Mesendoderm (in vitro differentiated cells): ENCODE measurements around the gene C2orf76. TPM values are rescaled to one million over a fixed set of nuclear protein-coding genes. Genes with fewer than 3 reads are reported as not detected.

ENCODE experiments used
- DNase-seq: peaks from one replicate; pipeline ENCODE4 v3.0.0; 2013
- H2AK5ac ChIP-seq: 2 replicates; pipeline ENCODE4 v1.6.1; 2013; ENCODE audit warnings: low read length, inconsistent platforms
- H2BK120ac ChIP-seq: 2 replicates; pipeline ENCODE4 v1.6.1; 2013; ENCODE audit warnings: low read depth, mild to moderate bottlenecking, low read length, moderate library complexity, mixed read lengths
- H2BK15ac ChIP-seq: replicated peaks from 2 replicates; pipeline ENCODE4 v1.6.1; 2013; ENCODE audit warnings: low read depth, mild to moderate bottlenecking, moderate library complexity
- H2BK5ac ChIP-seq: 2 replicates; pipeline ENCODE4 v1.6.1; 2013; ENCODE audit warnings: low read length, inconsistent platforms
- H3K18ac ChIP-seq: 2 replicates; pipeline ENCODE4 v1.6.1; 2013; ENCODE audit warnings: mild to moderate bottlenecking, low read length, mixed read lengths
- H3K23ac ChIP-seq: one replicate; pipeline ENCODE4 v1.6.1; 2013; ENCODE audit warnings: low read length
- H3K27ac ChIP-seq: 2 replicates; pipeline ENCODE4 v1.5.1; 2013; ENCODE audit warnings: low read depth, mild to moderate bottlenecking, inconsistent platforms, low read length, moderate library complexity
- H3K27me3 ChIP-seq: 2 replicates; pipeline ENCODE4 v1.6.1; 2013; ENCODE audit warnings: low read length, control low read depth, mild to moderate bottlenecking, inconsistent platforms; ENCODE audit not compliant: insufficient read depth, poor library complexity
- H3K36me3 ChIP-seq: 2 replicates; pipeline ENCODE4 v1.6.1; 2013; ENCODE audit warnings: low read length, inconsistent platforms; ENCODE audit not compliant: control insufficient read depth, insufficient read depth
- H3K4ac ChIP-seq: one replicate; pipeline ENCODE4 v1.6.1; 2013; ENCODE audit warnings: low read depth, mild to moderate bottlenecking, low read length, moderate library complexity
- H3K4me1 ChIP-seq: 2 replicates; pipeline ENCODE4 v1.6.1; 2013; ENCODE audit warnings: low read depth, low read length, inconsistent platforms; ENCODE audit not compliant: control insufficient read depth
- H3K4me2 ChIP-seq: 2 replicates; pipeline ENCODE4 v1.6.1; 2013; ENCODE audit warnings: low read length
- H3K4me3 ChIP-seq: 2 replicates; pipeline ENCODE4 v1.5.1; 2013; ENCODE audit warnings: mild to moderate bottlenecking, low read length
- H3K56ac ChIP-seq: one replicate; pipeline ENCODE4 v1.6.1; 2013; ENCODE audit warnings: low read length
- H3K79me1 ChIP-seq: 2 replicates; pipeline ENCODE4 v1.6.1; 2013; ENCODE audit warnings: low read length, inconsistent platforms
- H3K79me2 ChIP-seq: 2 replicates; pipeline ENCODE4 v1.6.1; 2013; ENCODE audit warnings: mild to moderate bottlenecking, low read length; ENCODE audit not compliant: control insufficient read depth, insufficient read depth
- H3K9ac ChIP-seq: 2 replicates; pipeline ENCODE4 v1.6.1; 2013; ENCODE audit warnings: low read length, inconsistent platforms
- H4K5ac ChIP-seq: one replicate; pipeline ENCODE4 v1.6.1; 2013; ENCODE audit warnings: low read length
- H4K8ac ChIP-seq: one replicate; pipeline ENCODE4 v1.6.1; 2013; ENCODE audit warnings: low read depth, mild to moderate bottlenecking, control low read depth, low read length, moderate library complexity
- WGBS: extraction: QIAGEN DNeasy Blood & Tissue Kit; methylation state at CpG from one replicate; pipeline ENCODE4 v1.1.7; 2013; ENCODE audit warnings: low lambda C conversion rate, missing lambda C conversion rate; ENCODE audit not compliant: insufficient coverage; ENCODE audit errors: extremely low coverage; 5-methylcytosine and 5-hydroxymethylcytosine counted together
- polyA plus RNA-seq, 2 experiments: library from polyadenylated mRNA; stranded (reverse); fragments of 200-250 nt; gene quantifications; one replicate each; pipeline ENCODE4 v1.2.3, GENCODE V29; 2013

The C2orf76 gene
- 11.7 TPM for polyA plus RNA-seq (2013, experiment 1 of 2)
- 13.8 TPM for polyA plus RNA-seq (2013, experiment 2 of 2)

DNA sequence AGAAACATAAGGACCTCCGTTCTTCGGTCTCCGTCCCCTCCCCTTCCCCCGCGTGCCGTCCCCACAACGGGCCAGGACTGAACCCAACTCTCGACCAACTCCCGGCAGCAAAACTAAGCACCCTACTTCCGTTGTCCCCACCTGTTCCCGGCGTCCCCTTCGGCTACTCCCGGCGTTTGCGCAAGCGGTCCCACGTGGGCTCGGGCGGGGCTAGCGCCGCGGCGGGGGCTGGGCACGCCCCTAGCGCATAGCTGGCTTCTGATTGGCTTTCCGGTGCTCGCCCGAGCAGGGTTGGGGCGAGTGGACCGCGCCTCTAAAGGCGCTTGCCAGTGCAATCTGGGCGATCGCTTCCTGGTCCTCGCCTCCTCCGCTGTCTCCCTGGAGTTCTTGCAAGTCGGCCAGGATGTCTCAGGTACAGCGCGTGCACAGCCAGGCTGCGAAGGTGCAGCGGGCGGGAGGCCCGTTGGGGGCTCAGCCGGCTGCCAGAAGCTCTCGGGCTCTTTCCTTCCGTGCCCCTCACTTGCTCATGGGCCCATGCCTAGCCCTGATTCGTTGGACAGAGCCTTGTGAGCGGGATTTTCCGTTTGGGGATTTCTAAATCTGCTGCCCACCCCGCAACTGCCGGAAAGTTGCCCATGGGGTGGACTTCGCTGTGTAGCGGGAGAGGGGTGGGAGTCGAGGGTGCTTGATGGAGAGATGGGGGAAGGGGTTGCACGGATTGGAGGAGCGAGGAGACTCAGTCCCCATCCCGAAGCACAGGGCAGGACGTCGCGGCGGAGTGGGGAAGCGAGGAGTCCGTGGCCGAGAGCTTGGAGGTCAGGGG lies at the start of gene C2orf76, which contains the start of gene DBI:
C2orf76 (minus strand) TSS at position 186 of the 823 bp plus-strand sequence. CDS start 26,875 bp downstream, outside the sequence.
DBI (plus strand) TSS at position 329 of the 823 bp plus-strand sequence; CDS start at position 404, 75 bp downstream.
- peak within 1 kb of the TSS; percentile 96 for H3K4ac ChIP-seq
- peak within 1 kb of the TSS; percentile 92 for H3K56ac ChIP-seq
- WGBS: no CpG with 5 or more reads among the region's 65 CpGs
- H3K4me1 ChIP-seq: peaks cover 5% of the 10 kb centered on the region
- H3K79me1 ChIP-seq: peaks cover 22% of the 10 kb centered on the region
- peaks cover 19% of the 10 kb centered on the region for H3K36me3 ChIP-seq
- H3K27ac ChIP-seq: peak within 1 kb of the TSS; percentile 67
- H3K4me2 ChIP-seq: peak within 1 kb of the TSS; percentile 93
- no peak within 1 kb of the TSS for H2AK5ac ChIP-seq
- H4K5ac ChIP-seq: no peak within 1 kb of the TSS
- H4K8ac ChIP-seq: no peak within 1 kb of the TSS
- no peak within 1 kb of the TSS for H2BK15ac ChIP-seq
- peak within 1 kb of the TSS; percentile 55 for H3K4me3 ChIP-seq
- H3K79me2 ChIP-seq: peaks cover 31% of the 10 kb centered on the region
- H3K27me3 ChIP-seq: no peaks in the 10 kb centered on the region
- H2BK5ac ChIP-seq: peak within 1 kb of the TSS; percentile 81
- H3K18ac ChIP-seq: peak within 1 kb of the TSS; percentile 89
- H3K9ac ChIP-seq: peak within 1 kb of the TSS; percentile 90
- DNase-seq: peak; percentile 97
- no peak within 1 kb of the TSS for H2BK120ac ChIP-seq
- H3K23ac ChIP-seq: no peak within 1 kb of the TSS

GRCh38 chr2:119415630-119416029 lies 49.0 kb upstream of the C2orf76 start:
- Histone ChIP-seq H3K27ac (no peak overlapping the region), H3K79me1 (no peaks in the 10 kb centered on the region), H3K4me3 (no peak overlapping the region), H4K5ac (no peak overlapping the region), H3K9ac (no peak overlapping the region), H3K18ac (no peak overlapping the region), H3K79me2 (no peaks in the 10 kb centered on the region), H2BK5ac (no peak overlapping the region), H2BK15ac (no peak overlapping the region), H3K56ac (no peak overlapping the region), H2BK120ac (no peak overlapping the region), H2AK5ac (no peak overlapping the region), H3K27me3 (no peaks in the 10 kb centered on the region), H4K8ac (no peak overlapping the region), H3K4me2 (no peak overlapping the region), H3K23ac (no peak overlapping the region), H3K36me3 (no peaks in the 10 kb centered on the region), H3K4ac (no peak overlapping the region), H3K4me1 (no peaks in the 10 kb centered on the region)
- no CpG with 5 or more reads among the region's 1 CpG for WGBS
- no peak for DNase-seq

- Histone ChIP-seq H3K4ac (no peak overlapping the region), H2BK15ac (no peak overlapping the region), H2BK5ac (no peak overlapping the region), H2AK5ac (no peak overlapping the region), H3K56ac (no peak overlapping the region), H3K27me3 (no peaks in the 10 kb centered on the region), H3K23ac (no peak overlapping the region), H3K9ac (no peak overlapping the region), H3K4me2 (no peak overlapping the region), H3K4me1 (no peaks in the 10 kb centered on the region), H4K8ac (no peak overlapping the region), H3K79me2 (no peaks in the 10 kb centered on the region), H4K5ac (no peak overlapping the region), H3K18ac (no peak overlapping the region), H3K4me3 (no peak overlapping the region), H3K36me3 (no peaks in the 10 kb centered on the region), H3K27ac (no peak overlapping the region), H3K79me1 (no peaks in the 10 kb centered on the region), H2BK120ac (no peak overlapping the region)
- no peak for DNase-seq
- no CpG with 5 or more reads among the region's 3 CpGs for WGBS
These were observed 48.3 kb upstream of the C2orf76 start for GRCh38 chr2:119414894-119415293.

- Histone ChIP-seq H3K18ac (no peak overlapping the region), H4K8ac (no peak overlapping the region), H3K79me1 (no peaks in the 10 kb centered on the region), H3K23ac (no peak overlapping the region), H2BK120ac (no peak overlapping the region), H3K36me3 (no peaks in the 10 kb centered on the region), H3K79me2 (no peaks in the 10 kb centered on the region), H3K9ac (no peak overlapping the region), H3K4me1 (peaks cover 2% of the 10 kb centered on the region), H2BK5ac (no peak overlapping the region), H3K27me3 (no peaks in the 10 kb centered on the region), H4K5ac (no peak overlapping the region), H2AK5ac (no peak overlapping the region), H3K4me2 (no peak overlapping the region), H2BK15ac (peak overlapping the region; percentile 29), H3K4ac (no peak overlapping the region), H3K4me3 (no peak overlapping the region), H3K56ac (no peak overlapping the region), H3K27ac (no peak overlapping the region)
- no peak for DNase-seq
- WGBS: no CpG with 5 or more reads among the region's 4 CpGs
These were observed 42.9 kb upstream of the C2orf76 start for GRCh38 chr2:119409506-119409905.

- H3K27me3 ChIP-seq: no peaks in the 10 kb centered on the region
- no peak overlapping the region for H2AK5ac ChIP-seq
- DNase-seq: peak; percentile 93
- H3K79me1 ChIP-seq: no peaks in the 10 kb centered on the region
- H3K4ac ChIP-seq: no peak overlapping the region
- no peak overlapping the region for H3K23ac ChIP-seq
- H2BK120ac ChIP-seq: peak overlapping the region; percentile 82
- no peak overlapping the region for H2BK15ac ChIP-seq
- no peak overlapping the region for H3K4me2 ChIP-seq
- WGBS: no CpG with 5 or more reads among the region's 5 CpGs
- H4K5ac ChIP-seq: no peak overlapping the region
- no peaks in the 10 kb centered on the region for H3K36me3 ChIP-seq
- peak overlapping the region; percentile 92 for H3K18ac ChIP-seq
- H3K79me2 ChIP-seq: no peaks in the 10 kb centered on the region
- H3K9ac ChIP-seq: peak overlapping the region; percentile 25
- H4K8ac ChIP-seq: no peak overlapping the region
- H3K56ac ChIP-seq: peak overlapping the region; percentile 64
- H3K4me1 ChIP-seq: peaks cover 2% of the 10 kb centered on the region
- H2BK5ac ChIP-seq: peak overlapping the region; percentile 74
- H3K4me3 ChIP-seq: no peak overlapping the region
- peak overlapping the region; percentile 89 for H3K27ac ChIP-seq
These were observed 41.6 kb upstream of the C2orf76 start for GRCh38 chr2:119408221-119408619.
